Keratinocyte (primary cell): ENCODE measurements around the gene ASTN2.

Experiments
- EZH2 ChIP-seq: IDR thresholded peaks from one replicate; pipeline ENCODE4 v1.6.1; 2012; ENCODE audit warnings: inconsistent platforms, mild to moderate bottlenecking, low read length, moderate library complexity
- TF ChIP-seq, protein P1 (sequence below), 3 experiments: IDR thresholded peaks in 1 of 3; conservative IDR thresholded peaks in 1 of 3; optimal IDR thresholded peaks in 1 of 3; 2 replicates in 2 of 3; 3 replicates in 1 of 3; pipeline versions ENCODE3 to v1.5.1; 2011; ENCODE audit warnings: low read length in 3 of 3, mild to moderate bottlenecking in 3 of 3, moderate library complexity in 2 of 3, control low read depth in 1 of 3, inconsistent platforms in 1 of 3; ENCODE audit not compliant: insufficient read depth in 2 of 3; ENCODE audit errors: extremely low read depth in 1 of 3

DNA sequence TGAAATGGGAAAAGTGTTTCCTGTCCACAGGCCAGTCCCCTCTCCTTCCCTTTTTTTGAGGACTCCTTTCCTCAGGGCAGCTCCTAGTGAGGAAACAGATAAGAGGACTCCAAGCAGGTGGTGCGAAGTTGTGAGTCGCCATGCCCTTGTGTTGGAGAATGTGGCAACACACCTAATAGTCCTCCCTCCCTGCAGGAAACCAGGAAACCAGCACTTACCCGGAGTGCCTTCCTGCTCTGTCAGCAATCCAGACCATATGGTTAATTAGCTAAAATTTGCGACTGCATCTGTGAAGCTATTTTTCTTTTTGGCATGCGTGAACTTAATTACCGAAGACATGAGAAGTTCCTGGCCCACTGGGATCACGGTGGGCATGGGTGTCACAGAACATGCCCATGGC is 657.8 kb downstream of the ASTN2 start:
- TF ChIP-seq, protein P1, sequence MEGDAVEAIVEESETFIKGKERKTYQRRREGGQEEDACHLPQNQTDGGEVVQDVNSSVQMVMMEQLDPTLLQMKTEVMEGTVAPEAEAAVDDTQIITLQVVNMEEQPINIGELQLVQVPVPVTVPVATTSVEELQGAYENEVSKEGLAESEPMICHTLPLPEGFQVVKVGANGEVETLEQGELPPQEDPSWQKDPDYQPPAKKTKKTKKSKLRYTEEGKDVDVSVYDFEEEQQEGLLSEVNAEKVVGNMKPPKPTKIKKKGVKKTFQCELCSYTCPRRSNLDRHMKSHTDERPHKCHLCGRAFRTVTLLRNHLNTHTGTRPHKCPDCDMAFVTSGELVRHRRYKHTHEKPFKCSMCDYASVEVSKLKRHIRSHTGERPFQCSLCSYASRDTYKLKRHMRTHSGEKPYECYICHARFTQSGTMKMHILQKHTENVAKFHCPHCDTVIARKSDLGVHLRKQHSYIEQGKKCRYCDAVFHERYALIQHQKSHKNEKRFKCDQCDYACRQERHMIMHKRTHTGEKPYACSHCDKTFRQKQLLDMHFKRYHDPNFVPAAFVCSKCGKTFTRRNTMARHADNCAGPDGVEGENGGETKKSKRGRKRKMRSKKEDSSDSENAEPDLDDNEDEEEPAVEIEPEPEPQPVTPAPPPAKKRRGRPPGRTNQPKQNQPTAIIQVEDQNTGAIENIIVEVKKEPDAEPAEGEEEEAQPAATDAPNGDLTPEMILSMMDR (optimal IDR thresholded peaks at IDR 0.05 in 1 of 3, IDR thresholded peaks at IDR 0.05 in 1 of 3, conservative IDR thresholded peaks at IDR 0.05 in 1 of 3; ENCODE audit: extremely low read depth in 1 of 3, insufficient read depth in 2 of 3, low read length in 3 of 3) = no peak
- TF ChIP-seq EZH2 = no peak
